GM10266 (cell line): ENCODE data around the gene NPIPB2.
"Not testable (repeated sequence)": the region's sequence is repeated elsewhere in the genome, so short reads cannot be mapped to it uniquely, and the experiment has no call there.

ENCODE experiments used
- DNase-seq: peaks from one replicate; pipeline ENCODE4 v3.0.0; 2012; ENCODE audit errors: extremely low spot score
- CTCF ChIP-seq: IDR thresholded peaks from 2 replicates; pipeline ENCODE4 v1.5.1; 2012; ENCODE audit warnings: mild to moderate bottlenecking, low read depth; ENCODE audit not compliant: control insufficient read depth, insufficient read depth; ENCODE audit errors: missing control alignments

NPIPB2 gene

GRCh38 chr16:11941945-11942344, at the start of gene NPIPB2:
Gene NPIPB2 (minus strand): TSS chr16:11942045. CDS start chr16:11942045, 0 bp downstream.
- DNase-seq, result not testable (repeated sequence)

GRCh38 chr16:11990702-11991390, 49.0 kb upstream of the NPIPB2 start:
- no peak for TF ChIP-seq CTCF
- no peak for DNase-seq

GRCh38 chr16:11988258-11988978, 46.6 kb upstream of the NPIPB2 start:
- no peak for TF ChIP-seq CTCF
- DNase-seq, result no peak

- TF ChIP-seq CTCF, result no peak
- no peak for DNase-seq
These were observed 44.7 kb upstream of the NPIPB2 start for GRCh38 chr16:11986521-11987057.

- no peak for DNase-seq
- TF ChIP-seq CTCF, result no peak
These were observed 43.4 kb upstream of the NPIPB2 start for GRCh38 chr16:11985250-11985649.

GRCh38 chr16:11980136-11980844, 38.4 kb upstream of the NPIPB2 start:
- peak; percentile 56 for DNase-seq
- no peak for TF ChIP-seq CTCF

GRCh38 chr16:11979013-11979672, 37.3 kb upstream of the NPIPB2 start:
- no peak for DNase-seq
- TF ChIP-seq CTCF, result no peak
